RPMI7951 (cell line): Measurements from ENCODE around the gene BIRC3. TPM values are rescaled to one million over a fixed set of nuclear protein-coding genes. Genes with fewer than 3 reads are reported as not detected.
"Not testable (repeated sequence)": the region's sequence is repeated elsewhere in the genome, so short reads cannot be mapped to it uniquely, and the experiment has no call there.

ENCODE experiments used
- DNase-seq: peaks from one replicate; pipeline ENCODE4 v3.0.0-alpha.2; 2012; ENCODE audit warnings: low read depth
- total RNA-seq: library from RNA; depleted of rRNA; stranded (reverse); fragments of >200 nt; shearing (Covaris generic); gene quantifications from 2 replicates; pipeline ENCODE4 v1.2.3, GENCODE V29; 2014

BIRC3 gene
- total RNA-seq, 1 experiment from 2014 or later: 9.3 TPM

DNA sequence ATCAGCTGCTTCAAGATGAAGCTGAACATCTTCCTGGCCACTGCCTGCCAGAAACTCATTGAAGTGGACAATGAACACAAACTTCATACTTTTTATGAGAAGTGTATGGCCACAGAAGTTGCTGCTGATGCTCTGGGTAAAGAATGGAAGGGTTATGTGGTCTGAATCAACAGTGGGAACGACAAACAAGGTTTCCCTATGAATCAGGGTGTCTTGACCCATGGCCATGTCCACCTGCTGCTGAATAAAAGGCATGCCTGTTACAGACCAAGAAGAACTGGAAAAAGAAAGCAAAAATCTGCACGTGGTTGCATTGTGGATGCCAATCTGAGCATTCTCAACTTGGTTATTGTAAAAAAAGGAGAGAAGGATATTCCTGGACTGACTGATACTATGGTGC lies 22.2 kb upstream of the BIRC3 start:
- no peak for DNase-seq

DNA sequence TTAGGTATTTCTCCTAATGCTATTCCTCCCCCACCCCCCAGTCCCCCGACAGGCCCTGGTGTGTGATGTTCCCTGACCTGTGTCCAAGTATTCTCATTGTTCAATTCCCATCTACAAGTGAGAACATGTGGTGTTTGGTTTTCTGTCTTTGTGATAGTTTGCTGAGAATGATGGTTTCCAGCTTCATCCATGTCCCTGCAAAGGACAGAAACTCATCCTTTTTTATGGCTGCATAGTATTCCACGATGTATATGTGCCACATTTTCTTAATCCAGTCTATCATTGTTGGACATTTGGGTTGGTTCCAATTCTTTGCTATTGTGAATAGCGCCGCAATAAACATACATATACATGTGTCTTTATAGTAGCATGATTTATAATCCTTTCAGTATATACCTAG lies 20.5 kb upstream of the BIRC3 start:
- DNase-seq: not testable (repeated sequence)

DNA sequence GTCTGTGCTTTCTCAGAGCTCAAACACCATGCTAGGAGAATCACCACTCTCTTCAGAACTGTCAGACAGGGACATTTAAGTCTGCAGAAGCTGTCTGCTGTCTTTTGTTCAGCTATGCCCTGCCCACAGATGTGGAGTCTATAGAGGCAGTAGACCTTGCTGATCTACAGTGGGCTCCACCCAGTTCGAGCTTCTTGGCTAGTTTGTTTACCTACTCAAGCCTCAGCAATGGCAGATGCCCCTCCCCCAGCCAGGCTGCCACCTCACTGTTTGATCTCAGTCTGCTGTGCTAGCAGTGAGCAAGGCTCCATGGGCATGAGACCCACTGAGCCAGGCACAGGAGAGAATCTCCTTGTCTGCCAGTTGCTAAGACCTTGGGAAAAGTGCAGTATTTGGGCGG lies 16.4 kb upstream of the BIRC3 start:
- DNase-seq: not testable (repeated sequence)

- no peak for DNase-seq
These were observed 15.0 kb upstream of the BIRC3 start for GRCh38 chr11:102302241-102302640.

GRCh38 chr11:102304686-102305085 lies 12.6 kb upstream of the BIRC3 start:
- no peak for DNase-seq

DNA sequence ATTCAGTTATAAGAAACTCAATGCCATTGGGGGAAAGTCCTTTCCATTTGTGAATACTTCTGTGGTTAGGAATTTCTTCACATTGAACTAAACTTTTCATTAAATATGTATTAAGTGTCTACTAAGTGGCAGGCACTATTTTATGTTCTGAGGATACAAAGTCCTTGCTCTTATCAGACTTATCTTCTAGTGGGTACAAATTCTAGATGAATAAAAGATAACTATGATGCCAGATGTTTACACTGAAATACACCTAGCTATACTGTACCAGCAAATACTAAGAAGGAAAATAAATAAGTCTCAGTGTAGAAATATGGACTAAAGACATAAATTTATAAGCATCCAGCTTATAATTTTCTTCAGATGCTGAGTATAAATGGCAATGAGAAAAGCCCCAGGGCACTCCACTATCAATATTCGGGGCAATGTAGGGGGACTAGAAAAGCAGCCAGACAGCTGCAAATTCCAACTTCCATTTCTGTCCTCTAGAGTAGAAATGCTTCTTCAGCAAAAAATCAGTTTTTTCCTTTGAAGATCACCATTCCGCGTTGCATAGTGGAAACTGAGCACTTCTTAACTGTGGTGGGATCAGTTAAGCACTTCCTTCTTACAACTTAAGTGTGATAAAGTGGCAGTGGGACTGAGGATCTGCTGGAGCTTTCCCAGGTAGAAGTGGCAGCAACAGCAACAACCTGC lies 11.8 kb upstream of the BIRC3 start:
- no peak for DNase-seq

GRCh38 chr11:102306048-102306597 lies 11.2 kb upstream of the BIRC3 start:
- DNase-seq: peak; percentile 17

DNA sequence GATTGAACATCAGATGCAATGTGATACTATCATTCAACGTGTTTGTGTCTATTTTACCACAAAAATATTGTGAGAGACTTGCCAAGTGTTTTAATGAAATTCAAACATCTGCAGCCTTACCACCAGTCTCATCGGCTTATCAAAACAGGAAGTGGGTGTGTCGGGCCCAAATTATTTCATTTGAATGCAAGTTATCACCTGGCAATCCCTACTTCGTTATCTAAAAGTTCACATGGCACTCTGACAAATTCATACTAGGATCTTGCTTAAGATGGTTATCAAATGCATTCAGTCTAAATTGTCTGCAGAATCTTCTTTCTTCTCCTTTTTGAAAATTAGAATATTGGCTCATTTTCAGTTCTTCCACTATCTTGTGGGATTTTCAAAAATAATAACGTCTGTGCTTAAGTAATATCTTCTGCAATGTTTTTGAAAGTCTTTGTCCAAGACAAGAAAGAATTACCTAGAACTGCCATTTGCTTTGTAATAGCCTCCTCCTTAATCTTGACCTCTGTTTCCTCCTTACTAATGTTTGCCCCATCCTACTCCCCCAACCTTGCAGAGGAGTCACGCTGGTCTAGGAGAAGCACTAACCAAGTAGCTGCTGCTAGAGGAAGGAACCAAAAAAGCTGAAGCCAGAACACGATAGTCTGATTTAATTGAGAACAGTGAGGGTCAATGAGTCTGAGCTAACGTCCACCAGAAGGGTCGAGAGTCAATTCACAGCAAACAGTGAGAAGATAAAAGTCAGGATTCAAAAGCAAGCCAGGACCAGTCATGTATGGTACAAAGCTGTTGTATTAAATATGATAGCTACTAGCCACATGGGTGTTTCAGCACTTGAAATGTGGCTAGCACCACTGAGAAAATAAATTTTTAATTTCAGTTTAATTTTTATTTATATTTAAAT lies 10.2 kb upstream of the BIRC3 start:
- DNase-seq: no peak

DNA sequence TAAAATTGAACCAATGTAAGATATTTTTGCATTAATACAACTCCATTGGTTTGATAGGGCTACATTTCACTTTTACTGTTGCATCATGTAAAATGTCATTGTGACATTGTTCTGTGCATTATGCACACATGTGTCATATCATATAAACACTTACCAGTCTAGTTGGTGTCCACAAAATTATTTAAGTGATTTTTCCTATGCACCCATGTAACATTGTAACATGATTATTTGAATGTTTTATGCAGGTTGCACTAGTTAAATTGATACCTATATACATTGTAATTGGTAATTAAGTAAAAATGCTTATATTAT lies 9.6 kb upstream of the BIRC3 start:
- no peak for DNase-seq

DNA sequence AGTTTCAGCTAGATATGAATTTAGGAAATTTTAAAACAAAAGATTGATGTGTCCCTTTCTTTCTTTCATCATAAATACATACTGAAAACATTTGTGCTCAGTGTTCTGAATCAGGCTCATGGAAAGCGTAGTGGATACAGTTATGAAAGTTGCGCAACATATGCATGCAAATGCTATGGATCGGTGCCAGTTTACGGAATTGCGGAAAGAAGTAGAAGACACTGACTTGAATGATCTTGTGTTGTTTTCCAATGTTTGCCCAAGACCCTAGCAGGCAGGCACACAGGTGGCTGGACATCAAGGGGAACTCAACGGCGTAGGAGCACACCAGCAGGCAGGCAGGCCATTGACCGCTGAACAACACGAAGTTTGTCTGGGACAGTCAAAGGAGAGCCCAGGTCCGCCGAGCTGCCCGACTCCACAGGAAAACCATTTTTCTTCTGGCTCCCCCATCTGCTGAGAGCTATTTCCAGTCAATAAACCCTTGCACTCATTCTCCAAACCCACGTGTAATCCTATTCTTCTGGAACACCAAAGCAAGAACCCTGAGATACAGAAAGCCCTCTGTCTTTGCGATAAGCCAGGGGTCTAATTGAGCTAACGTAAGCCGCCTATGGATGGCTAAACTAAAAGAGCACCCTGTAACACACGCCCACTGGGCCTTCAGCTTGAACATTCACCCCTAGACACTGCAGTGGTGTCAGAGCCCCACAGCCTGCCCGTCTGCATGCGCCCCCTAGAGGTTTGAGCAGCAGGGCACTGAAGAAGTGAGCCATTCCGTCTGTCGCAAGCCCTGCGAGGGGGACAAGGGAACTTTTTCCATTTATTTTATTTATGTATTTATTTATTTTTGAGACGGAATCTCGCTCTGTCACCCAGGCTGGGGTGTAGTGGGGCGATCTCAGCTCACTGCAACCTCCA lies 7.4 kb upstream of the BIRC3 start:
- no peak for DNase-seq

DNA sequence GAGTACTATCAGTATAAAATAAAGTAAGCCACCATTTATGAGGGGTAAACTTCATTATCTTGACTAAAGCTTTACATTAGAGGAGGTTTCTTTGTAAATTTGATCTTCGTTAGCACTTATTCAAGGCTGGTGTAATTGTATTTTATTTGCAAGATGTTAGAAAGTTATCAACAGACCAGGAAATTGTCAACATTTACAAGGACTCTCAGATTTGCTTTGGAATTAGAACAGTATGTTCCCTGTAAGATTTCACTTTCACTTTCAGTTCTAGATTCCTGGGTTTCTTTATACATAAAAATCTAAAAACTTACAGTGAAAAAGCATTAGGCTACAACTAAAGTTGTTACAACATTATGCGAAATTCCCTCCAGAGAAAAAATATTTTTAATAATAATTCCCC lies 4.6 kb upstream of the BIRC3 start:
- peak; percentile 47 for DNase-seq

DNA sequence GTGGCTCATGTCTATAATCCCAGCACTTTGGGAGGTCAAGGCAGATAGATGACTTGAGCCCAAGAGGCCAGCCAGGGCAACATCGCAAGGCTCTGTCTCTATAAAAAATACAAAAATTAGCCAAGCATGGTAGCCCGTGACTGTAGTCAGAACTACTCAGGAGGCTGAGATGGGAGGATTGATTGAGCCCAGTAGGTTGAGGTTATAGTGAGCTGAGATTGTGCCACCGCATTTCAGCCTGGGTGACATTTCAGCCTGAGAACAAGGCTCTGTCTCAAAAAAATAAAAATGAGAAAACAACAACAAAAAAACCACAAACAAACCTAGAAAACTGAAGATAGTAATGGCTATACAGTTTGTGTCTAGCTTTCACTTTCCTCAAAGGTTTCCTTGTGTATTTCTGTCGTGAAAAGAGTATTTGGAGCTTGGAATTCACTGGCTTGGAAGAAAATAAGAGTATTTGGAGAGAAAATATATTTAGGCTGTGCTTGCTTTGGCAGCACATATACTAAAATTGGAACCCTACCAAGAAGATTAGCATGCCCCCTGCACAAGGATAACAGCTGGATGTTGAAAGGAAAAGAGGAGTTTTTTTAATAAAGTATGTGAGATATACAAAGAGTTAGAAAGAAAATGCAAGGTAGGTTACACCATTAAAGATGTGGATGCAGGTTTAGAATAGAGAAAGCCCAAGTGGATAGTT lies 3.9 kb upstream of the BIRC3 start:
- peak; percentile 31 for DNase-seq

GRCh38 chr11:102314784-102315183 lies 2.5 kb upstream of the BIRC3 start:
- no peak for DNase-seq

- DNase-seq: no peak
These were observed 859 bp upstream of the BIRC3 start for GRCh38 chr11:102316346-102316904.

- no peak for DNase-seq
These were observed 452 bp downstream of the BIRC3 start for GRCh38 chr11:102317768-102318103.

- peak; percentile 82 for DNase-seq
These were observed 1.2 kb downstream of the BIRC3 start for GRCh38 chr11:102318469-102318868.

DNA sequence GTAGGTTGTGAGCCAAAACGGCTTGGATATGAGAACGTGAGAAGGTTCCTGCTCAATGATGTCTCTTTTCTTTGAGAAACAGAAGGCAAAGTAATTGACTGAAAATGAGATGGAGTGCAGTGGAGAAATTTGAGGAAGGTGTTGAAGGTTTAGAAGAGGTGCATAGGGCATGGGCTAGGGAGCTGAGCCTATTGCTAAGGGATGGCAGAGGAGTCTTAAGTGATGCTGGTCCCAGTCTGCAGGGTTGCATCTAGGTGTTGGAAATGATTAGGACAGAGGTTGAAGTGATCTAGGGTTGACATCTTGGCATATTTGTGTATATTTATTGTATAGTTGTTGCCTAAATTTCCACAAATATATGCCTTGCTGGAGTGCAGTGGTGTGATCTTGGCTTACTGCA lies 2.3 kb downstream of the BIRC3 start:
- DNase-seq: no peak

DNA sequence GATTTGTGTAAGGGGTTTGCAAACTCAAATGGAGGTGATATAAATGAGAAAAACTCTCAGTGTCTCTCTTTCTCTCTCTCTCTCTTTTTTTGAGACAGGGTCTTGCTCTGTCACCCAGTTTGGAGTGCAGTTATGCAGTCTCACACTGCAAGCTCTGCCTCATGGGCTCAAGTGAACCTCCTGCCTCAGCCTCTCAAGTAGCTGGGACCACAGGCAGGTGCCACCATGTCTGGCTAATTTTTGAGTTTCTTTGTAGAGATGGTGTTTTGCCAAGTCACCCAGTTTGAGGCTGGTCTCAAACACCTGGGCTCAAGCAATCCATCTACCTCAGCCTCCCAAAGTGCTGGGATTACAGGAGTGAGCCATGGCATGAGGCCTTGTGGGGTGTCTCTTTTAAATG lies 2.9 kb downstream of the BIRC3 start:
- DNase-seq: no peak

GRCh38 chr11:102320679-102321078 lies 3.4 kb downstream of the BIRC3 start:
- DNase-seq: no peak

- no peak for DNase-seq
These were observed 5.3 kb downstream of the BIRC3 start for GRCh38 chr11:102322560-102322959.
